ENCODE data around the gene MCCD1. TPM values are rescaled to one million over a fixed set of nuclear protein-coding genes. Genes with fewer than 3 reads are reported as not detected.

The MCCD1 gene
- total RNA-seq, 4 donors from 2014 or later, result not detected

DNA sequence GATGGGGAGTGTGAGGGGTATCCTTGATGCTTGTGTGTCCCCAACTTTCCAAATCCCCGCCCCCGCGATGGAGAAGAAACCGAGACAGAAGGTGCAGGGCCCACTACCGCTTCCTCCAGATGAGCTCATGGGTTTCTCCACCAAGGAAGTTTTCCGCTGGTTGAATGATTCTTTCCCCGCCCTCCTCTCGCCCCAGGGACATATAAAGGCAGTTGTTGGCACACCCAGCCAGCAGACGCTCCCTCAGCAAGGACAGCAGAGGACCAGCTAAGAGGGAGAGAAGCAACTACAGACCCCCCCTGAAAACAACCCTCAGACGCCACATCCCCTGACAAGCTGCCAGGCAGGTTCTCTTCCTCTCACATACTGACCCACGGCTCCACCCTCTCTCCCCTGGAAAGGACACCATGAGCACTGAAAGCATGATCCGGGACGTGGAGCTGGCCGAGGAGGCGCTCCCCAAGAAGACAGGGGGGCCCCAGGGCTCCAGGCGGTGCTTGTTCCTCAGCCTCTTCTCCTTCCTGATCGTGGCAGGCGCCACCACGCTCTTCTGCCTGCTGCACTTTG is 46.7 kb downstream of the MCCD1 start, which contains the start of gene TNF:
TNF (plus strand) TSS at position 231 of the 567 bp plus-strand sequence; CDS start at position 408, 177 bp downstream.
- Histone ChIP-seq H3K9me3 (no peaks in the 10 kb centered on the region), H3K27ac (peak within 1 kb of the TSS; percentile 7 to 50), H3K36me3 (no peaks in the 10 kb centered on the region), H3K4me1 (peaks cover 0 to 2% of the 10 kb centered on the region in 2 donors), H3K27me3 (no peaks in the 10 kb centered on the region), H3K4me3 (peak within 1 kb of the TSS in 1 of 2 donors; percentile 7)
- DNase-seq, result peak; percentile 36 to 61
- no peak for TF ChIP-seq POLR2A (IDR thresholded peaks at IDR 0.05)
- TF ChIP-seq, protein P1, sequence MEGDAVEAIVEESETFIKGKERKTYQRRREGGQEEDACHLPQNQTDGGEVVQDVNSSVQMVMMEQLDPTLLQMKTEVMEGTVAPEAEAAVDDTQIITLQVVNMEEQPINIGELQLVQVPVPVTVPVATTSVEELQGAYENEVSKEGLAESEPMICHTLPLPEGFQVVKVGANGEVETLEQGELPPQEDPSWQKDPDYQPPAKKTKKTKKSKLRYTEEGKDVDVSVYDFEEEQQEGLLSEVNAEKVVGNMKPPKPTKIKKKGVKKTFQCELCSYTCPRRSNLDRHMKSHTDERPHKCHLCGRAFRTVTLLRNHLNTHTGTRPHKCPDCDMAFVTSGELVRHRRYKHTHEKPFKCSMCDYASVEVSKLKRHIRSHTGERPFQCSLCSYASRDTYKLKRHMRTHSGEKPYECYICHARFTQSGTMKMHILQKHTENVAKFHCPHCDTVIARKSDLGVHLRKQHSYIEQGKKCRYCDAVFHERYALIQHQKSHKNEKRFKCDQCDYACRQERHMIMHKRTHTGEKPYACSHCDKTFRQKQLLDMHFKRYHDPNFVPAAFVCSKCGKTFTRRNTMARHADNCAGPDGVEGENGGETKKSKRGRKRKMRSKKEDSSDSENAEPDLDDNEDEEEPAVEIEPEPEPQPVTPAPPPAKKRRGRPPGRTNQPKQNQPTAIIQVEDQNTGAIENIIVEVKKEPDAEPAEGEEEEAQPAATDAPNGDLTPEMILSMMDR (IDR thresholded peaks at IDR 0.05), result no peak
- intact Hi-C loops (cut with DNase I; ENCODE audit: low total_unique reads), result no loop called here

DNA sequence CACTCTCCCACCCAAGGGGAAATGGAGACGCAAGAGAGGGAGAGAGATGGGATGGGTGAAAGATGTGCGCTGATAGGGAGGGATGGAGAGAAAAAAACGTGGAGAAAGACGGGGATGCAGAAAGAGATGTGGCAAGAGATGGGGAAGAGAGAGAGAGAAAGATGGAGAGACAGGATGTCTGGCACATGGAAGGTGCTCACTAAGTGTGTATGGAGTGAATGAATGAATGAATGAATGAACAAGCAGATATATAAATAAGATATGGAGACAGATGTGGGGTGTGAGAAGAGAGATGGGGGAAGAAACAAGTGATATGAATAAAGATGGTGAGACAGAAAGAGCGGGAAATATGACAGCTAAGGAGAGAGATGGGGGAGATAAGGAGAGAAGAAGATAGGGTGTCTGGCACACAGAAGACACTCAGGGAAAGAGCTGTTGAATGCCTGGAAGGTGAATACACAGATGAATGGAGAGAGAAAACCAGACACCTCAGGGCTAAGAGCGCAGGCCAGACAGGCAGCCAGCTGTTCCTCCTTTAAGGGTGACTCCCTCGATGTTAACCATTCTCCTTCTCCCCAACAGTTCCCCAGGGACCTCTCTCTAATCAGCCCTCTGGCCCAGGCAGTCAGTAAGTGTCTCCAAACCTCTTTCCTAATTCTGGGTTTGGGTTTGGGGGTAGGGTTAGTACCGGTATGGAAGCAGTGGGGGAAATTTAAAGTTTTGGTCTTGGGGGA is 47.4 kb downstream of the MCCD1 start:
- DNase-seq, result no peak
- Histone ChIP-seq H3K27me3 (no peaks in the 10 kb centered on the region), H3K4me3 (peak overlapping the region in 1 of 2 donors; percentile 7), H3K36me3 (no peaks in the 10 kb centered on the region), H3K27ac (peak overlapping the region in 1 of 2 donors; percentile 50), H3K4me1 (peaks cover 0 to 5% of the 10 kb centered on the region in 2 donors), H3K9me3 (no peaks in the 10 kb centered on the region)
- TF ChIP-seq, protein P1 (IDR thresholded peaks at IDR 0.05), result no peak
- TF ChIP-seq POLR2A (IDR thresholded peaks at IDR 0.05), result no peak
- intact Hi-C loops (cut with DNase I; ENCODE audit: low total_unique reads), result no loop called here

DNA sequence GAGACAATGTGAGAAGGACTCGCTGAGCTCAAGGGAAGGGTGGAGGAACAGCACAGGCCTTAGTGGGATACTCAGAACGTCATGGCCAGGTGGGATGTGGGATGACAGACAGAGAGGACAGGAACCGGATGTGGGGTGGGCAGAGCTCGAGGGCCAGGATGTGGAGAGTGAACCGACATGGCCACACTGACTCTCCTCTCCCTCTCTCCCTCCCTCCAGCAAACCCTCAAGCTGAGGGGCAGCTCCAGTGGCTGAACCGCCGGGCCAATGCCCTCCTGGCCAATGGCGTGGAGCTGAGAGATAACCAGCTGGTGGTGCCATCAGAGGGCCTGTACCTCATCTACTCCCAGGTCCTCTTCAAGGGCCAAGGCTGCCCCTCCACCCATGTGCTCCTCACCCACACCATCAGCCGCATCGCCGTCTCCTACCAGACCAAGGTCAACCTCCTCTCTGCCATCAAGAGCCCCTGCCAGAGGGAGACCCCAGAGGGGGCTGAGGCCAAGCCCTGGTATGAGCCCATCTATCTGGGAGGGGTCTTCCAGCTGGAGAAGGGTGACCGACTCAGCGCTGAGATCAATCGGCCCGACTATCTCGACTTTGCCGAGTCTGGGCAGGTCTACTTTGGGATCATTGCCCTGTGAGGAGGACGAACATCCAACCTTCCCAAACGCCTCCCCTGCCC is 48.3 kb downstream of the MCCD1 start:
- no peaks in the 10 kb centered on the region for H3K27me3 ChIP-seq
- H3K36me3 ChIP-seq, result no peaks in the 10 kb centered on the region
- no peak overlapping the region for H3K27ac ChIP-seq
- intact Hi-C loops (cut with DNase I; ENCODE audit: low total_unique reads), result no loop called here
- no peaks in the 10 kb centered on the region for H3K9me3 ChIP-seq
- H3K4me3 ChIP-seq, result no peak overlapping the region
- no peak for DNase-seq
- peaks cover 0 to 5% of the 10 kb centered on the region in 2 donors for H3K4me1 ChIP-seq
- TF ChIP-seq, protein P1 (IDR thresholded peaks at IDR 0.05), result no peak
- TF ChIP-seq POLR2A (IDR thresholded peaks at IDR 0.05), result no peak

DNA sequence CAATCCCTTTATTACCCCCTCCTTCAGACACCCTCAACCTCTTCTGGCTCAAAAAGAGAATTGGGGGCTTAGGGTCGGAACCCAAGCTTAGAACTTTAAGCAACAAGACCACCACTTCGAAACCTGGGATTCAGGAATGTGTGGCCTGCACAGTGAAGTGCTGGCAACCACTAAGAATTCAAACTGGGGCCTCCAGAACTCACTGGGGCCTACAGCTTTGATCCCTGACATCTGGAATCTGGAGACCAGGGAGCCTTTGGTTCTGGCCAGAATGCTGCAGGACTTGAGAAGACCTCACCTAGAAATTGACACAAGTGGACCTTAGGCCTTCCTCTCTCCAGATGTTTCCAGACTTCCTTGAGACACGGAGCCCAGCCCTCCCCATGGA is 48.8 kb downstream of the MCCD1 start:
- intact Hi-C loops (cut with DNase I; ENCODE audit: low total_unique reads), result no loop called here
- peaks cover 0 to 5% of the 10 kb centered on the region in 2 donors for H3K4me1 ChIP-seq
- TF ChIP-seq, protein P1 (IDR thresholded peaks at IDR 0.05), result no peak
- TF ChIP-seq POLR2A (IDR thresholded peaks at IDR 0.05), result no peak

More for the DNA sequence above, 48.8 kb downstream of the MCCD1 start:
- no peak overlapping the region for H3K27ac ChIP-seq
- H3K27me3 ChIP-seq, result no peaks in the 10 kb centered on the region
- no peak overlapping the region for H3K4me3 ChIP-seq
- H3K36me3 ChIP-seq, result no peaks in the 10 kb centered on the region
- no peaks in the 10 kb centered on the region for H3K9me3 ChIP-seq
- DNase-seq, result no peak
